ENCODE results near the gene TMEM100. TPM values are rescaled to one million over a fixed set of nuclear protein-coding genes. Genes with fewer than 3 reads are reported as not detected.

Gene TMEM100
- total and polyA plus RNA-seq, 2 donors from 2014 or later: 0.67 to 7.2 TPM

- H3K27me3 ChIP-seq (ENCODE audit: control insufficient read depth, insufficient read depth, low read length): no peaks in the 10 kb centered on the region
- no peak overlapping the region for H3K9ac ChIP-seq (ENCODE audit: low read length in 3 of 3)
- no peak overlapping the region for H3K4me3 ChIP-seq (ENCODE audit: low read length in 3 of 3)
- H3K27ac ChIP-seq (ENCODE audit: low read depth in 2 of 2, low read length in 2 of 2): no peak overlapping the region
- no peaks in the 10 kb centered on the region for H3K9me3 ChIP-seq (ENCODE audit: control insufficient read depth in 2 of 3, insufficient read depth in 1 of 3, low read length in 3 of 3)
- intact Hi-C loops (cut with DNase I): no loop called here
- DNase-seq (no peak), FAIRE-seq (no peak)
- H3K4me1 ChIP-seq (ENCODE audit: control insufficient read depth in 2 of 3, insufficient read depth in 2 of 3, low read depth in 1 of 3, low read length in 3 of 3): no peaks in the 10 kb centered on the region
- no peaks in the 10 kb centered on the region for H3K36me3 ChIP-seq (ENCODE audit: control insufficient read depth in 2 of 3, insufficient read depth in 3 of 3, low read length in 3 of 3)
- no peak for TF ChIP-seq CTCF (IDR thresholded peaks at IDR 0.05; ENCODE audit: borderline replicate concordance, extremely low read depth, insufficient read depth)
Measured at GRCh38 chr17:55688057-55688456, 34.6 kb downstream of the TMEM100 start.

- Histone ChIP-seq H3K9ac (ENCODE audit: low read length in 3 of 3) (no peak overlapping the region), H3K4me3 (ENCODE audit: low read length in 3 of 3) (no peak overlapping the region), H3K4me1 (ENCODE audit: control insufficient read depth in 2 of 3, insufficient read depth in 2 of 3, low read depth in 1 of 3, low read length in 3 of 3) (no peaks in the 10 kb centered on the region), H3K36me3 (ENCODE audit: control insufficient read depth in 2 of 3, insufficient read depth in 3 of 3, low read length in 3 of 3) (no peaks in the 10 kb centered on the region), H3K9me3 (ENCODE audit: control insufficient read depth in 2 of 3, insufficient read depth in 1 of 3, low read length in 3 of 3) (no peaks in the 10 kb centered on the region), H3K27ac (ENCODE audit: low read depth in 2 of 2, low read length in 2 of 2) (no peak overlapping the region), H3K27me3 (ENCODE audit: control insufficient read depth, insufficient read depth, low read length) (no peaks in the 10 kb centered on the region)
- DNase-seq: no peak
- no peak for TF ChIP-seq CTCF (IDR thresholded peaks at IDR 0.05; ENCODE audit: borderline replicate concordance, extremely low read depth, insufficient read depth)
- intact Hi-C loops (cut with DNase I): no loop called here
- no peak for FAIRE-seq
Measured at GRCh38 chr17:55687037-55687436, 35.6 kb downstream of the TMEM100 start.

GRCh38 chr17:55683550-55684315, 38.9 kb downstream of the TMEM100 start:
- H3K4me3 ChIP-seq (ENCODE audit: low read length in 3 of 3): no peak overlapping the region
- no peaks in the 10 kb centered on the region for H3K27me3 ChIP-seq (ENCODE audit: control insufficient read depth, insufficient read depth, low read length)
- intact Hi-C loops (cut with DNase I): no loop called here
- FAIRE-seq (no peak), DNase-seq (no peak)
- H3K36me3 ChIP-seq (ENCODE audit: control insufficient read depth in 2 of 3, insufficient read depth in 3 of 3, low read length in 3 of 3): no peaks in the 10 kb centered on the region
- no peaks in the 10 kb centered on the region for H3K4me1 ChIP-seq (ENCODE audit: control insufficient read depth in 2 of 3, insufficient read depth in 2 of 3, low read depth in 1 of 3, low read length in 3 of 3)
- no peak overlapping the region for H3K27ac ChIP-seq (ENCODE audit: low read depth in 2 of 2, low read length in 2 of 2)
- H3K9me3 ChIP-seq (ENCODE audit: control insufficient read depth in 2 of 3, insufficient read depth in 1 of 3, low read length in 3 of 3): no peaks in the 10 kb centered on the region
- H3K9ac ChIP-seq (ENCODE audit: low read length in 3 of 3): no peak overlapping the region
- no peak for TF ChIP-seq CTCF (IDR thresholded peaks at IDR 0.05; ENCODE audit: borderline replicate concordance, extremely low read depth, insufficient read depth)

- DNase-seq (no peak), FAIRE-seq (no peak)
- Histone ChIP-seq H3K4me3 (ENCODE audit: low read length in 3 of 3) (no peak overlapping the region), H3K27me3 (ENCODE audit: control insufficient read depth, insufficient read depth, low read length) (no peaks in the 10 kb centered on the region), H3K27ac (ENCODE audit: low read depth in 2 of 2, low read length in 2 of 2) (no peak overlapping the region), H3K36me3 (ENCODE audit: control insufficient read depth in 2 of 3, insufficient read depth in 3 of 3, low read length in 3 of 3) (no peaks in the 10 kb centered on the region), H3K9ac (ENCODE audit: low read length in 3 of 3) (no peak overlapping the region), H3K9me3 (ENCODE audit: control insufficient read depth in 2 of 3, insufficient read depth in 1 of 3, low read length in 3 of 3) (no peaks in the 10 kb centered on the region), H3K4me1 (ENCODE audit: control insufficient read depth in 2 of 3, insufficient read depth in 2 of 3, low read depth in 1 of 3, low read length in 3 of 3) (no peaks in the 10 kb centered on the region)
- no peak for TF ChIP-seq CTCF (IDR thresholded peaks at IDR 0.05; ENCODE audit: borderline replicate concordance, extremely low read depth, insufficient read depth)
- intact Hi-C loops (cut with DNase I): no loop called here
Measured at GRCh38 chr17:55681342-55681700, 41.3 kb downstream of the TMEM100 start.

Measured in kidney (tissue), 14 donors.